GM12892 (cell line): ENCODE data around the gene BAAT.

ENCODE experiments used
- DNase-seq: peaks from one replicate; pipeline ENCODE4 v3.0.0; 2011; ENCODE audit not compliant: insufficient read length
- FAIRE-seq: peaks from 2 replicates; lab custom pipeline; 2011; peaks lifted over from hg19 to GRCh38; lab: Jason Lieb, UNC
- POLR2A ChIP-seq: IDR thresholded peaks from 2 replicates; pipeline ENCODE4 v1.6.1; 2011; ENCODE audit warnings: low read depth, low read length, control low read depth
- POLR2AphosphoS5 ChIP-seq: IDR thresholded peaks from 2 replicates; pipeline ENCODE4 v1.6.1; 2011; ENCODE audit warnings: low read depth, low read length, control low read depth
- TAF1 ChIP-seq: IDR thresholded peaks from 2 replicates; pipeline ENCODE4 v1.6.1; 2011; ENCODE audit warnings: low read depth, mild to moderate bottlenecking, control low read depth, low read length, borderline replicate concordance

BAAT gene

DNA sequence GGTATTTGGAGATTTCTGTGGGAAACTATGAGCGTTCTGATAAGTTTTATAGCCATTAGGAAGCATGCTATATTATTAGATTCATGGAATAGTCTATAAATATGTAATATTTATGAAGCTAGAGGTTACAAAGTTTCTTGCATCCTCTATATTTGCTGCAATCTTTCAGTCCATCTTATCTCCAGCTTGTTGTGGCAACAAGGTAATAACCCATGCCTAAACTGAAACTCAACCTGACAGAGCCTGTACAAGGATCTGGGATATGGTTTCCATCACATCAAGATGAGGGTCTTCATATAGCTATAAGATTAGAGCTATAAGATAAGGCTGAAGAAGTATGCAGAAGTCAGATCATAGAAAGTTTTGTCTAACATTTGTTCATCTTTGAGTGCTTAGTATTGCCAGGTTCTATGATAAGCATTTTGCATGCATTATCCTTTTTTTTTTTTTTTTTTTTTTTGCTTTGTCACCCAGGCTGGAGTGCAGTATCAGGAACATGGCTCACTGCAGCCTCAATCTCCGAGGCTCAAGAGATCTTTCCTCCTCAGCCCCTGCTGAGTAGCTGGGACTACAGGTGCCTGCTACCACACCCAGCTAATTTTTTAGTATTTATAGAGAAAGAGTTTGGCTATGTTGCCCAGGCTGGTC is 14.8 kb downstream of the BAAT start:
- DNase-seq: no peak
- TF ChIP-seq POLR2AphosphoS5 (no peak), TAF1 (no peak), POLR2A (no peak)
- no peak for FAIRE-seq

DNA sequence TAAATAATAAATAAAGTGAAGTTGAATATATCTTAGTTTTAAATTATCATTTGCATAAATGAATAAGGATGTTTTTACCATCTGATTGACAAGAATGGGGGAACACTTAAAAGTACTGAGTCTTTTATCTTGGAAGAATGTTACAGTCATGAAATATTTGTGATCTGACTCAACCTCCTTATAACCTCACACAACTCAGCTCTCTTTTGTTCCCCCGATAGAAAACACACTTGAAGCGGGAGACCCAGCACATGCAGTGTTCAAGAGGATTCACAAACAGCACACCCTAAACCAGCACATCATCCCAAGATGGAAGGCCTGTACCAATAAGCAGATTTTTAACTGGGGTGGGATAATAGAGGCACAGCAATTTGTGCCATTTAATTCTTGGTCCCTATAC is 15.5 kb downstream of the BAAT start:
- FAIRE-seq (no peak), DNase-seq (no peak)
- no peak for TF ChIP-seq TAF1
- no peak for TF ChIP-seq POLR2A
- TF ChIP-seq POLR2AphosphoS5: no peak

DNA sequence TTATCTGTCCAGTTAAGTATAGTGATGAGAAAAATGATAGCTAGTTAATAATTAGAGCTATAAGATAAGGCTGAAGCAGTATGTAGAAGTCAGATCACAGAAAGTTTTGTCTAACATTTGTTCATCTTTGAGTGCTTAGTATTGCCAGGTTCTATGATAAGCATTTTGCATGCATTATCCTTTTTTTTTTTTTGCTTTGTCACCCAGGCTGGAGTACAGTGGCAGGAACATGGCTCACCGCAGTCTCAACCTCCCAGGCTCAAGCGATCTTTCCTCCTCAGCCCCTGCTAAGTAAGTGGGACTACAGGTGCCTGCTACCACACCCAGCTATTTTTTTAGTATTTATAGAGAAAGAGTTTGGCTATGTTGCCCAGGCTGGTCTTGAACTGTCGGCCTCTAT is 17.5 kb downstream of the BAAT start:
- TF ChIP-seq POLR2A: no peak
- no peak for TF ChIP-seq TAF1
- no peak for TF ChIP-seq POLR2AphosphoS5
- DNase-seq (no peak), FAIRE-seq (no peak)

DNA sequence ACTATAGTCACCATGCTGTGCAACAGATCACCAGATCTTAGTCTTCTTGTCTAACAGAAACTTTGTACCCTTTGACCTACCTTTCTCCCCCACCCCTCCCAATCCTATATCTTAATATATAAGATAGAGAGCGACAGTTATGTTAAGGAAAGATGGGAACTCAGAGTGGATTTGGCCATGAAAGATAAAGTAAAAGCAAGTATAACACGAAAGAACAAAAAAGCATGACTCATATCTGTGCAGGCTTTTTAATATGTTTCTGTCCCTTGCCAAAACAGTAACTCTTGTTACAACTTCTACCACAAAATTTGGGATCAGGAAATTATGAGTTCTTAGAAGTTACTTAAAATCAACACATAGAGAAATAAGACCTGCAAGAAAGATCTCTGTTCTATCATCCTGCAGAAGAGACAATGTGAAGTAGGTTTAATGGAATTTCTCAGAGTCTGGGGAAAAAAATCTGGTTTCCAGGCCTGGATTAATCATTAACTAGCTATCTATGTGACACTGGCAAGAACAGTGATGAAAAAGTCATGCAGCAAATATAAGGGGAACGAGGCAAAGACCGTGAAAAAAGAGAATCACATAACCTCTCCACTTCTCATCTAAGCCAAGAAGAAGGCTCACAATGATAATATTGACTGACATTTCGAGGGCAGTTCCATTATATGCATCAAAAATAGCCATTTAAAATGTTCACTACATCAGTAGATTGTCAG is 18.6 kb downstream of the BAAT start:
- TF ChIP-seq POLR2AphosphoS5 (no peak), POLR2A (no peak), TAF1 (no peak)
- FAIRE-seq: no peak
- DNase-seq: no peak

DNA sequence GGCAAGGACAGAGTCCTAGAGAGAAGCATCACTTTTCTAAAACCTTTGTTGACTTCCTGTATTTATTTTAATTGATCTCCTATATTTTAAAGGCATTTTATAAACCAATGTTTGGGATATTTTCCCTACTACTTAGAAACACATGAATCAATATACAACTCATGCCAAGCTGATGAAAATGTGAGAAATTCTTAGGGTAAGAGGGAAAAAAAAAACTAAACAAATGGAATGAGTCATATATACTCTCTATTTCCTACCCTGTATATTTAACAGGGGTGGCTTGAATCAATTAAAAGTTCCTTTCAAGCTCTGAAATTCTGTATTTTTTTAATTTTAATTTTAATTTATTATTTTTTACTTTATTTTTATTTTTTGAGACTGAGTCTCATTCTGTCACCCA is 19.6 kb downstream of the BAAT start:
- no peak for FAIRE-seq

DNA sequence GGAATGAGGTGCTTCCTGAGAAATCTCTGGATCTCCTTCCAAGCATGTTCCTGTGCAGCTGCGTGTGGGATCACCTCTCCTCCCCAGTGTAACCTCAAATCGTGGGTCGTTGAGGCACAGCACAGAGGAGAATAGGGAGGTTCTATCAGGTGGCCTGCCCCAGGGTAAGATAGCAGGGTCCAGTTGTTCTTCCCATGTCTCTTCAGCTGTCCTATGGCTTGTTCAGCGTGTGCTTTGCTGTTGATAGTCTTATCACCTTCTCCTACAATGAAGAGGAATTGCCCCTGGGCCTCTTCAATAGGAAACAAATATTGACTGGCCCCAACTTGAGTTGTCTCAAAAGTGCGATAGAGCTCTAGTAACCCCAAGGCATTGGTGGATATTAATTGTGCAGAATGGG is 22.4 kb downstream of the BAAT start:
- FAIRE-seq: no peak
- DNase-seq: no peak
- no peak for TF ChIP-seq POLR2A
- TF ChIP-seq POLR2AphosphoS5: no peak
- TF ChIP-seq TAF1: no peak

More for the DNA sequence above, 19.6 kb downstream of the BAAT start:
- no peak for DNase-seq
- TF ChIP-seq POLR2A (no peak), POLR2AphosphoS5 (no peak), TAF1 (no peak)

DNA sequence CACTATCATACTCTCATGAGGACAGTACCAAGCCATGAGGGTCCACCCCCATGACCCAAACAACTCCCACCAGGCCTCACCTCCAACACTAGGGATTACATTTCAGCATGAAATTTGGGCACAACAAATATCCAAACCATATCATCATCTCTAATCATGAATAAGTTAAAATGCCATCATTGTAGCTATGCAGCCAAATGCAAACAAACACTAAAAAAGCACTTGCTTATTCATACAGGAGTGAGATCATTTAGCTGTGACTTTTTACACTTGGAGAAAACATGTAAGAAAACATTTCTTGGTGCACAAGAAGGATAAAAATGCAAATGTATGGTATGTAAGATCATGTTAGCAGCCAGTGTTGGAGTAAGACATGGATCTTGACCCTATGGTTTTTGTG is 24.2 kb downstream of the BAAT start:
- FAIRE-seq (no peak), DNase-seq (no peak)
- TF ChIP-seq TAF1: no peak

DNA sequence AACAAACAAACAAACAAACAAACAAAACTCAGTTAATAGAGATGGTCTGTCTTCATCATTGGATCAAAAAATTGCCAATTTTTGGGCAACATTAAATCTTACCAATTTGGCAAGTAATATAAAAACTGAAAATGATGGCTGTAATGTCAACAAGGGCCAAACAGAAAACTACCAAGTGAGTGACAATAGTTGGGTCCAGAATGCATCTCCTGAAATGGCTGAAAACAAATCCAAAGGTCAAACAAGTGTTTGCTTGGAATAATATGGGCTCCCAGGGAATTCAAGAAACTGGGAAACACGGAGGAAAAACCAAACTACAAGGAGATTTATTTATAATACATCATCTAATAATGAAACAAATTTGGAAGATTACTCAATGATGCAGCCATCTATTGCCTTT is 25.1 kb downstream of the BAAT start:
- FAIRE-seq (no peak), DNase-seq (no peak)
- TF ChIP-seq TAF1 (no peak), POLR2A (no peak), POLR2AphosphoS5 (no peak)

DNA sequence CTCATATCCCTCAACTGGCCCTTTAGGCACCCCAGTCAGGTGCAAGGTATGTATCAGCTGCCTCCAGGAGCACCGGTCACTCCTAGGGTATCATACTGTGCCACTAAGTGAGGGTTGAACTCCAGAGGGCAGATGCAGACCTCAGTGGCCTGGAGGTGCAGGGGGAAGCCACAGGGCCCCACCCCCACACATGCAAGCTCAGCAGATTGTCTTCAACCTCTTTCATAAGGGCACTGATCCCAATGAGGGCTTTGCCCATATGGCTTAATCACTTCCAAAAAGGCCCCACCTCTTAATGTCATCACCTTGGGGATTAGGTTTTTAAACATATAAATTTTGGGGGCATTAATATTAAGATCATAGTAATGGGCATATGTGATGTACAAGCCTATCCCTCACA is 28.2 kb downstream of the BAAT start:
- no peak for FAIRE-seq
- no peak for DNase-seq
- TF ChIP-seq TAF1 (no peak), POLR2AphosphoS5 (no peak), POLR2A (no peak)

DNA sequence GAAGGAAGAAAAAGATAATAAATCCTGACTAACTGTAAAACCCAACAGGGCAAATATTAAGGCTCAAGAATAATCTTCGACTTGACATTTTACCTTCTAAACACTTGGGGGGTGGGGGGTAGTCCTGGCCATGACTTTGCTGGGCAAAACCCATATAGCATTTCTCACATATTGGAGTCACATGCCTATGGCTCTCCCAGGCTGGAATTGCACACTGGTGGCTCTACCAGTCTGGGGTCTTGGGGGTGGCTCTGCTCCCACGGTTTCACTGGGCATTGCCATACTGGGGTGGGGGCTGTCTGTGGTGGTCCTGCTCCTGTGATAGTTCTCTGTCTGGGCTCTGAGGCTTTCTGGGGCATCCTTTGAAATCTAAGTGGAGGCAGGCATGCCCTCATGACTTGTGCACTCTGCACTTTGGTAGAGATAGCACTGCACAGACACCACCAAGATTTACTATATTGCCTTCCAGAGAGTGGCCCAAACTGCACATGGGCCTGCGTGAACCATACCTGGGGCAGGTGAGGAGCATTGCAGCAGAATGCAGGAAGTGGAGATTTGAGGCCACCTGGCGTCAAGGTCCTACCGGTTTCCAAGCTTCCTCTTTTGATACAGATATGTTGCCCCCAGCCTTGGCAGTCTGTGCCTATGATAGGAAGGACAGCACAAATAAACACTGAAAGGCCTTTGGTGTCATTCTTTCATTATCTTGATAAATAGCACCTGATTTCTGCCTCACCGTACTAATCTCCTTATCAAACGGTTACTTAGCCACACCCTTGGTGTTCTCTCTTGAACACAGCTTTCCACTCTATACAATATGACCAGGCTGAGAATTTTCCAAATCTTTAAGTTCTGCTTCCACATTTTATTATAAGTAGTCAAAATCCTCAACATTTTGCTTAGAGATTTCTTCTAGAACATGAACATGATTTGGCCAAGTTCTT is 29.8 kb downstream of the BAAT start:
- DNase-seq: no peak
- TF ChIP-seq TAF1 (no peak), POLR2A (no peak), POLR2AphosphoS5 (no peak)
- no peak for FAIRE-seq

DNA sequence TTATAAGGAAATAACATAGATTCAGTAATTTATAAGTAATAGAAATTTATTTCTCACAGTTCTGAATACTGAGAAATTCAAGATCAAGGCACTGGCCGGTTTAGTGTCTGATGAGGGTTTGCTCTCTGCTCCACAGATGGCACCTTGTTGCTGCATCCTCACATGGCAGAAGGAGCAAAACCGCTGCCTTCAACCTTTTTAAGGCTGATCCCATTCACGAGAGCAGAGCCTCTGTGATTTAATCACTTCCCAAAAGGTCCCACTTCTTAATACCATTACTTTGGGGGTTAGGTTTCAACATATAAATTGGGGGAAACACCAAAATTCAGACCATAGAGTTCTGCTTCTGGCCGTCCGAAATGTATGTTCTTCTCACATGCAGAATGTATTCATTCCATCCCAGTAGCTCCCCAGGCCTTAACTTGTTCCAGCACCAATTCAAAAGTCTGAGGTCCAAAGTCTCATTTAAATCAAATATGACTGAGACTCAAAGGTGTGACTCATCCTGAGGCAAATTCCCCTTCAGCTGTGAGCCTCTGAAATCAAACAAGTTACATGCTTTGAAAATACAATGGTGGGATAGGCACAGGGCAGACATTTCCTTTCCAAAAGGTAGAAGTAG is 30.6 kb downstream of the BAAT start:
- no peak for FAIRE-seq
- DNase-seq: no peak
- no peak for TF ChIP-seq POLR2AphosphoS5
- no peak for TF ChIP-seq POLR2A
- no peak for TF ChIP-seq TAF1
